Retinal pigment epithelial cell (primary cell): ENCODE measurements around the gene PCNX4.

Experiments
- DNase-seq: peaks from one replicate; pipeline ENCODE4 v3.0.0-alpha.2; 2010; ENCODE audit warnings: low read depth
- H3K4me3 ChIP-seq: 2 replicates; pipeline ENCODE4 v1.5.1; 2011; ENCODE audit warnings: mild to moderate bottlenecking, low read length, control low read depth, moderate library complexity
- TF ChIP-seq, protein P1 (sequence below): conservative IDR thresholded peaks from 2 replicates; pipeline ENCODE4 v1.5.1; 2011; ENCODE audit warnings: low read depth, low read length, control low read depth, inconsistent platforms

The PCNX4 gene

DNA sequence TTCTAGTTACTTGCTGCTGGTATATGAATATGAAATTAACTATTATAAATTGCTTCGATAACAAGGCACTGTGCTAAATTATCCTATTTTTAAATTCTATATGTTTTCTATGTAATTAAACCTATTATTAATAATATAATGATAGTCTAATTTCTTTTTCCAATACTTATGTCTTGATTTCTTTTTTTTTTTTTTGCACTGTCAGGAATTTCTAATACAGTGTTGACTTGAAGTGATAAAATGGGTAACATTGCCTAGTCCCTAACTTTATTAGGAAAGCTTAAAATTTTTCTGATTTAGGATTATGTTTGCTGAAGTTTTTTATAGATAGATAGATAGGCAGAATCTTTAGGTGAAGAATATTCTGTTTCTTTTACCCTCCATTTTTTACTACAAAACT, 87.1 kb downstream of the PCNX4 start:
- DNase-seq = no peak
- TF ChIP-seq, protein P1, sequence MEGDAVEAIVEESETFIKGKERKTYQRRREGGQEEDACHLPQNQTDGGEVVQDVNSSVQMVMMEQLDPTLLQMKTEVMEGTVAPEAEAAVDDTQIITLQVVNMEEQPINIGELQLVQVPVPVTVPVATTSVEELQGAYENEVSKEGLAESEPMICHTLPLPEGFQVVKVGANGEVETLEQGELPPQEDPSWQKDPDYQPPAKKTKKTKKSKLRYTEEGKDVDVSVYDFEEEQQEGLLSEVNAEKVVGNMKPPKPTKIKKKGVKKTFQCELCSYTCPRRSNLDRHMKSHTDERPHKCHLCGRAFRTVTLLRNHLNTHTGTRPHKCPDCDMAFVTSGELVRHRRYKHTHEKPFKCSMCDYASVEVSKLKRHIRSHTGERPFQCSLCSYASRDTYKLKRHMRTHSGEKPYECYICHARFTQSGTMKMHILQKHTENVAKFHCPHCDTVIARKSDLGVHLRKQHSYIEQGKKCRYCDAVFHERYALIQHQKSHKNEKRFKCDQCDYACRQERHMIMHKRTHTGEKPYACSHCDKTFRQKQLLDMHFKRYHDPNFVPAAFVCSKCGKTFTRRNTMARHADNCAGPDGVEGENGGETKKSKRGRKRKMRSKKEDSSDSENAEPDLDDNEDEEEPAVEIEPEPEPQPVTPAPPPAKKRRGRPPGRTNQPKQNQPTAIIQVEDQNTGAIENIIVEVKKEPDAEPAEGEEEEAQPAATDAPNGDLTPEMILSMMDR = no peak
- no peak overlapping the region for H3K4me3 ChIP-seq

- DNase-seq = no peak
- H3K4me3 ChIP-seq = no peak overlapping the region
- TF ChIP-seq, protein P1 = no peak
These were observed 87.7 kb downstream of the PCNX4 start for GRCh38 chr14:60179431-60179869.

DNA sequence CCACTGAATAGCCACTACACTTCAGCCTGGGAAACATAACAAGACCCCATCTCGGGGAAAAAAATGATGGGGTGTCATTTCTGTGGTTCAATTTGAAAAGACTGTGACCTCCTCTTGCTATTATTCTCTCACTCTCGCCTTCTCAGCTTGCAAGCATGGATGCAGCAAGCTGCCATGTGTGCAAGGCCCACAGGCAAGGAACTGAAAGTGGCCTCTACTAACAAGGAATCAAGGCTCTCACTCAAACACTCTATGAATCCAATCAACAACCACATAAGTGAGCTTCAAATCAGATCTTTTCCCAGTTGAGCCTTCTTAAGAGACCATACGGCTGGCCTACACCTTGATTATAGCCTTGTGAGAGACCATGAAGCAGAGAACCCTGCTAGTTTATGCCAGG, 91.4 kb downstream of the PCNX4 start:
- H3K4me3 ChIP-seq = no peak overlapping the region
- TF ChIP-seq, protein P1 = no peak
- no peak for DNase-seq

DNA sequence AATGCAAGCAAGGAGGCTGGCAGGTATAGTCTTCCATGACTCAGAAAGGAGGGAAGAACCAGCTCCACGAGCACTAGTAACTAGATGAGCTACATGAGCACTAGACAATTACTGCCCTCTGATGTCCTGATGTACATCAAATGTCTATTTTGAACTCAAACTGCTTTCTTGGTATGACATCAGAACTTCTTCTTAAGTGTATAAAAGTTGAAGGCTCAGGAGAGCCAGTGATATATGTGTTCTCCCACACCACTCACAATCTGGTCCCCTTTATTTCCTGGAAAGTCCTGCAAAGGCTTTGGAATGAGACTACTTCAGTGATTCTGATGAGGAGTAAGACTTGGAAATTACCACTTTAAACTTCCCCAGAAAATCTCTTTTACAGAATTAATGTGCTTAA, 92.0 kb downstream of the PCNX4 start:
- TF ChIP-seq, protein P1 = no peak
- no peak overlapping the region for H3K4me3 ChIP-seq
- DNase-seq = no peak

- DNase-seq = no peak
These were observed 92.6 kb downstream of the PCNX4 start for GRCh38 chr14:60184146-60184904.

DNA sequence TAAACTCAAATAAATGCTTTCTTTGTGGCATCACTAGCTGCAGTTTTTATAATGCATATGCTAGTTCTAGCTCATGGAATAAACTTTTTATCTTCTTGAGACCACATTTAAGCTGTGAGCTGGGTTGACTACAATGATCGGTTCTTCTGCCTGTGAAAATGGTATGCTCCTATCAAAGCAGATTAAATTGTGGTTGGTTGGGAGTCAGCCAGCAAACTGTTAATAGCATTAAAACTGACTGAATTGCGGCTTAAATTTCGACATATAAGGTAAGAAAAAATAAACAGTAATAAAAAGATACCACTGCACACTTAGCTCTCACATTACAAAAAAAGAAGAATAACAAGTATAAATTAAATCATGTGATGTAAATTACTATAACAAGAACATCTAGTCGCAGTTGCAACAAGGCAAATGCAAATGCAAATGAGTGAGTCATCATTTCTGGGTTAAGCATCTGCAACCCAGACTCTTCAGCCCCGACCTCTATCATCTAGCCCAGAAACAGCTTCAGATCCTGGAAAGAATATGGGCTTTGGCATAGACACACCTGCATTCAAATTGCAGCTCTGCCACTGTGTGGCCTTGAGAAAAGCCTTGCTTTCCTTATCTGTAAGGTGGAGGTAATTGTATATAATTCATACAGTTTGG, 93.3 kb downstream of the PCNX4 start:
- TF ChIP-seq, protein P1 = no peak
- no peak overlapping the region for H3K4me3 ChIP-seq
- peak; percentile 56 for DNase-seq

More at GRCh38 chr14:60184146-60184904, 92.6 kb downstream of the PCNX4 start:
- H3K4me3 ChIP-seq = peak overlapping the region; percentile 28
- TF ChIP-seq, protein P1 = peak; percentile 54

DNA sequence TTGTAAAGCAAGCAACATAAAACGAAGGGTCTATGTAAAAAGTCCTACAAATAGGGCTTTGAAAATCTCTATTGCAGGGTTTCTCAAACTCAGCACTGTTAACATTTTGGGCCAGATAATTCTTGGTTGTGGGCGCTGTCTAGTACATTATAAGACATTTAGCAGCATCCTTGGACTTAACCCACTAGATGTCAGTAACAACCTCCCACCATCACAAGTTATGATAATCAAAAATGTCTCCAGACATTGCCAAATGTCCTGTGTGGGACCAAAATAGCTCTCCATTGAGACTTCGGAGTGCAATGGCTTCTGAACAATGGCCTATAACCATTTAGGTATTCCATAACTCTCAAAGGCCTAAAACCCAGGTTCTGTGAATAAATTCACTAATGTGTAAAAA, 96.4 kb downstream of the PCNX4 start:
- TF ChIP-seq, protein P1 = peak; percentile 16
- no peak for DNase-seq
- no peak overlapping the region for H3K4me3 ChIP-seq
